B cell (primary cell): Measurements from ENCODE around the gene PTPRG. TPM values are rescaled to one million over a fixed set of nuclear protein-coding genes. Genes with fewer than 3 reads are reported as not detected.

Source experiments
- ATAC-seq: fragments of 200-7000 bp; cut with Tn5 transposase; one replicate; pipeline ENCODE4 v1.10.0; 2021; ENCODE audit warnings: low read depth, mild to moderate bottlenecking, moderate number of reproducible peaks, moderate library complexity
- CTCF ChIA-PET: fragments of 350-600 bp; sonication (Branson Sonifier 250); formaldehyde crosslinking; loops from one replicate; lab custom pipeline; 2021; ENCODE audit warnings: antibody characterized with exemption, inconsistent platforms; lab: Charles Lee
- POLR2A ChIA-PET: fragments of 350-600 bp; sonication (Branson Sonifier 250); formaldehyde crosslinking; loops from one replicate; lab custom pipeline; 2021; ENCODE audit warnings: antibody characterized with exemption; lab: Charles Lee
- DNase-seq: peaks from one replicate; pipeline ENCODE4 v3.0.0; 2013
- H2AFZ ChIP-seq: 2 replicates; pipeline ENCODE4 v1.6.1; 2012; ENCODE audit warnings: mild to moderate bottlenecking, low read depth, low read length; ENCODE audit not compliant: insufficient read depth, poor library complexity, severe bottlenecking
- H3K27ac ChIP-seq, 2 donors: 1 replicate in 1 of 2; 2 replicates in 1 of 2; pipeline ENCODE4 v1.5.1; 2012 to 2013; ENCODE audit warnings: low read length in 2 of 2, mild to moderate bottlenecking in 2 of 2, moderate library complexity in 1 of 2
- H3K27me3 ChIP-seq, 4 experiments: fragments of 200-600 bp in 1 of 4; sonication (generic) in 1 of 4; replicated peaks in 1 of 4; 1 replicate in 2 of 4; 2 replicates in 2 of 4; pipeline versions ENCODE4 v1.6.1 to v1.7.0; 2013 to 2016; ENCODE audit warnings: low read length in 3 of 4, mild to moderate bottlenecking in 2 of 4, mixed read lengths in 1 of 4, moderate library complexity in 1 of 4; ENCODE audit not compliant: insufficient read depth in 4 of 4, control insufficient read depth in 3 of 4; ENCODE audit errors: control extremely low read depth in 1 of 4
- H3K36me3 ChIP-seq, 2 experiments: replicated peaks in 1 of 2; 1 replicate in 1 of 2; 2 replicates in 1 of 2; pipeline versions ENCODE4 v1.6.1 to v1.7.1; 2013; ENCODE audit warnings: low read length in 1 of 2; ENCODE audit not compliant: insufficient read depth in 2 of 2, control insufficient read depth in 1 of 2; ENCODE audit errors: control extremely low read depth in 1 of 2, extremely low read depth in 1 of 2
- H3K4me1 ChIP-seq, 2 donors: fragments of 200-600 bp in 1 of 2; sonication (generic) in 1 of 2; 1 replicate in 1 of 2; 2 replicates in 1 of 2; pipeline versions ENCODE4 v1.5.1 to v1.6.1; 2013 to 2017; ENCODE audit warnings: low read length in 2 of 2; ENCODE audit not compliant: control insufficient read depth in 2 of 2, insufficient read depth in 2 of 2
- H3K4me2 ChIP-seq: replicated peaks from 2 replicates; pipeline ENCODE3; 2012; ENCODE audit warnings: mild to moderate bottlenecking, low read depth, low read length; ENCODE audit not compliant: poor library complexity, severe bottlenecking
- H3K4me3 ChIP-seq, 5 experiments: fragments of 200-600 bp in 1 of 5; sonication (generic) in 1 of 5; 1 replicate in 3 of 5; 2 replicates in 2 of 5; pipeline versions ENCODE4 v1.5.1 to v1.7.0; 2011 to 2016; ENCODE audit warnings: low read length in 4 of 5, mild to moderate bottlenecking in 4 of 5, low read depth in 2 of 5, control low read depth in 1 of 5, moderate library complexity in 1 of 5; ENCODE audit not compliant: insufficient read depth in 1 of 5; ENCODE audit errors: control extremely low read depth in 1 of 5, extremely low read depth in 1 of 5
- H3K79me2 ChIP-seq: fragments of 200-600 bp; sonication (generic); one replicate; pipeline ENCODE4 v1.6.0; 2016; ENCODE audit warnings: low read length; ENCODE audit not compliant: control insufficient read depth, insufficient read depth
- H3K9ac ChIP-seq: fragments of 200-600 bp; sonication (generic); 2 replicates; pipeline ENCODE4 v1.6.1; 2017; ENCODE audit warnings: mild to moderate bottlenecking, low read length, moderate library complexity
- H3K9me3 ChIP-seq, 3 donors: one replicate each; pipeline versions ENCODE4 v1.6.1 to v1.7.1; 2013; ENCODE audit warnings: low read length in 2 of 3; ENCODE audit not compliant: control insufficient read depth in 2 of 3, insufficient read depth in 1 of 3; ENCODE audit errors: control extremely low read depth in 1 of 3
- H4K20me1 ChIP-seq: 2 replicates; pipeline ENCODE4 v1.6.0; 2012; ENCODE audit warnings: mild to moderate bottlenecking, low read length; ENCODE audit not compliant: insufficient read depth, control insufficient read depth, poor library complexity, severe bottlenecking
- H3K27ac Mint-ChIP-seq: one replicate; pipeline ENCODE4 v1.8.0; 2021; ENCODE audit warnings: mixed read lengths
- H3K27me3 Mint-ChIP-seq: one replicate; pipeline ENCODE4 v1.8.0; 2021; ENCODE audit warnings: mixed read lengths
- H3K4me1 Mint-ChIP-seq: one replicate; pipeline ENCODE4 v1.8.0; 2021; ENCODE audit warnings: mixed read lengths
- H3K4me3 Mint-ChIP-seq: one replicate; pipeline ENCODE4 v1.8.0; 2021; ENCODE audit warnings: mixed read lengths
- H3K9me3 Mint-ChIP-seq: one replicate; pipeline ENCODE4 v1.8.0; 2022; ENCODE audit warnings: mixed read lengths; ENCODE audit not compliant: insufficient read depth
- EZH2 ChIP-seq: IDR thresholded peaks from 2 replicates; pipeline ENCODE4 v1.6.1; 2012; ENCODE audit warnings: borderline replicate concordance, low read depth, mild to moderate bottlenecking, moderate library complexity, low read length; ENCODE audit not compliant: insufficient read depth, poor library complexity, severe bottlenecking
- WGBS: methylation state at CpG from one replicate; pipeline ENCODE4 v1.1.5; 2013; ENCODE audit warnings: missing lambda C conversion rate; ENCODE audit not compliant: insufficient coverage; 5-methylcytosine and 5-hydroxymethylcytosine counted together
- intact Hi-C: fragments of 100-400 bp; cut with micrococcal nuclease; formaldehyde crosslinking; loops from one replicate; pipeline ENCODE4 v1.10.0; 2022
- polyA plus RNA-seq: library from polyadenylated mRNA; depleted of rRNA; stranded (reverse); fragments of >200 nt; gene quantifications from 2 replicates; pipeline ENCODE4 v1.2.3, GENCODE V29; 2012
- total RNA-seq, 2 donors: library from RNA; stranded (reverse); fragments of 120-200 nt in 1 of 2; gene quantifications; 1 replicate in 1 of 2; 2 replicates in 1 of 2; pipeline versions ENCODE4 v1.2.3 to v1.2.4, GENCODE V29; 2013 to 2022
- TF ChIP-seq, protein P1 (sequence below): fragments of 200-600 bp; IDR thresholded peaks from one replicate; pipeline ENCODE4 v1.8.0; 2022; ENCODE audit warnings: antibody characterized with exemption, mild to moderate bottlenecking

Gene PTPRG
- total and polyA plus RNA-seq, 2 donors (not counting 1 experiment from before 2014, with no cell fraction given): 0.12 to 1.3 TPM

DNA sequence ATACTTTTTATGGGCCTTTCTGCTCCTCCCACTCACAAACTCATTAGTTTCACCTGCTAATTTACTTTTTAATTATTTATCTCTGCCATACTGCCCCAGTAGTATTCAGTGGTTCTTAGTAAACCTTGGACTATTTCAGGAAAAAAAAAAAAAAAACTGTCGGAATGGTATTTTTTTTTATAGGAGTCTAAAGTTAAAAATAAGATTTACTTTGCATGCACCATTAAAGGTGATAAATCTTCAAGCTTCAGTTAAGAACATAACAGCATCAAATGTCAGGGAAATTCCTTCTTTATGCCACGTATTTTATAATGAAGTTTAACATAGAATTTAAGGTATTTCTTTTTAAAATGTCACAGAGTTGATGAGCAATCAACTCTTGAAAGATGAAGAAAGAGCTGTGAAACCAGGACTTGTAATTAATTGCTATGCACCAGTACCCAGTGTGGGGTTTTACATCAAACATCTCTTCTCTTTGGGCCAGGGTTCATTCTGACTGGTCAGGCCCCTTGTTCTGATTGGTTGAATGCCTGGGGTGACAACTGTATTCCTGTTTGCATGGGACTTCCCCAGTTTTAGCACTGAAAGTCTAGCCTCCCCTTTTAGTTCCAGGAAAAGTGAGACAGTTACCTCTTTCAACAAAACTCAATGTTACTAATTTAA is 40.3 kb upstream of the PTPRG start:
- no peaks in the 10 kb centered on the region for H3K36me3 ChIP-seq
- H3K9ac ChIP-seq: no peak overlapping the region
- H3K9me3 ChIP-seq: peaks cover 0 to 1% (median 0%) of the 10 kb centered on the region in 3 donors
- WGBS: no CpG with 5 or more reads among the region's 2 CpGs
- Mint-ChIP-seq H3K27me3 (peaks cover 4% of the 10 kb centered on the region), H3K4me1 (peaks cover 6% of the 10 kb centered on the region), H3K27ac (no peak overlapping the region), H3K4me3 (no peak overlapping the region), H3K9me3 (no peaks in the 10 kb centered on the region)
- H3K4me3 ChIP-seq: no peak overlapping the region
- H3K27me3 ChIP-seq: no peaks in the 10 kb centered on the region
- intact Hi-C loops: no loop called here
- ATAC-seq (peak; percentile 24), DNase-seq (no peak)
- no peaks in the 10 kb centered on the region for H3K79me2 ChIP-seq
- TF ChIP-seq, protein P1, sequence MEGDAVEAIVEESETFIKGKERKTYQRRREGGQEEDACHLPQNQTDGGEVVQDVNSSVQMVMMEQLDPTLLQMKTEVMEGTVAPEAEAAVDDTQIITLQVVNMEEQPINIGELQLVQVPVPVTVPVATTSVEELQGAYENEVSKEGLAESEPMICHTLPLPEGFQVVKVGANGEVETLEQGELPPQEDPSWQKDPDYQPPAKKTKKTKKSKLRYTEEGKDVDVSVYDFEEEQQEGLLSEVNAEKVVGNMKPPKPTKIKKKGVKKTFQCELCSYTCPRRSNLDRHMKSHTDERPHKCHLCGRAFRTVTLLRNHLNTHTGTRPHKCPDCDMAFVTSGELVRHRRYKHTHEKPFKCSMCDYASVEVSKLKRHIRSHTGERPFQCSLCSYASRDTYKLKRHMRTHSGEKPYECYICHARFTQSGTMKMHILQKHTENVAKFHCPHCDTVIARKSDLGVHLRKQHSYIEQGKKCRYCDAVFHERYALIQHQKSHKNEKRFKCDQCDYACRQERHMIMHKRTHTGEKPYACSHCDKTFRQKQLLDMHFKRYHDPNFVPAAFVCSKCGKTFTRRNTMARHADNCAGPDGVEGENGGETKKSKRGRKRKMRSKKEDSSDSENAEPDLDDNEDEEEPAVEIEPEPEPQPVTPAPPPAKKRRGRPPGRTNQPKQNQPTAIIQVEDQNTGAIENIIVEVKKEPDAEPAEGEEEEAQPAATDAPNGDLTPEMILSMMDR: no peak
- no peak for TF ChIP-seq EZH2
- no peak overlapping the region for H3K27ac ChIP-seq
- no peak overlapping the region for H3K4me2 ChIP-seq
- CTCF ChIA-PET: no interaction called here
- no peaks in the 10 kb centered on the region for H3K4me1 ChIP-seq
- no peak overlapping the region for H2AFZ ChIP-seq
- POLR2A ChIA-PET: no interaction called here
- no peaks in the 10 kb centered on the region for H4K20me1 ChIP-seq

DNA sequence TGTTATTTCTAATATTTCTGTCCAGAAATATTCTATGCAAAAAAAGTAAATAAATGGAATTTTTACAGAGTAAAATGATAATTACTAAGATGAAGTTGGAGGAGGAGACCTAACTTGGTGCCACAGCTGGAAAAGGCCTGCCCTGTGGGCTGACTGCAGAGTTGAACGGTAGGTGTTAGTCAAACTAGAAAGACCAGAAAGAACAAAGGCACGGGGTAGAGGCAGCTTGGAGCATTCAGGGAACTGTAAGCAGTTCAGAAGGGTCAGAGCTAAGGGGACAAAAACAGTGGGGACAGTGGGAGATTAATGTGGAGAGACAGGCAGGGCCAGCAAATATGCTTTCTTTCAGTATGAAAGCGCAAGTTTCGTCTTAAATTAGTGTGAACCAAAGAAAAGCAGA is 39.3 kb upstream of the PTPRG start:
- no peak for ATAC-seq
- H3K27me3 ChIP-seq: no peaks in the 10 kb centered on the region
- no peaks in the 10 kb centered on the region for H3K4me1 ChIP-seq
- H3K36me3 ChIP-seq: no peaks in the 10 kb centered on the region
- no peak for TF ChIP-seq EZH2
- TF ChIP-seq, protein P1: no peak
- no peak overlapping the region for H3K27ac ChIP-seq
- Mint-ChIP-seq H3K27ac (no peak overlapping the region), H3K4me3 (no peak overlapping the region), H3K27me3 (peaks cover 4% of the 10 kb centered on the region), H3K9me3 (no peaks in the 10 kb centered on the region), H3K4me1 (peaks cover 6% of the 10 kb centered on the region)
- H3K4me3 ChIP-seq: no peak overlapping the region
- no peak overlapping the region for H3K4me2 ChIP-seq
- 72% methylated on average over 2 of the region's 4 CpGs for WGBS
- CTCF ChIA-PET: no interaction called here
- H3K9me3 ChIP-seq: peaks cover 0 to under 1% (median 0%) of the 10 kb centered on the region in 3 donors
- H2AFZ ChIP-seq: no peak overlapping the region
- no peak for DNase-seq
- intact Hi-C loops: no loop called here
- no peak overlapping the region for H3K9ac ChIP-seq
- H4K20me1 ChIP-seq: no peaks in the 10 kb centered on the region
- POLR2A ChIA-PET: no interaction called here
- H3K79me2 ChIP-seq: no peaks in the 10 kb centered on the region
